ENCODE results near the gene FN3K. TPM values are rescaled to one million over a fixed set of nuclear protein-coding genes. Genes with fewer than 3 reads are reported as not detected.

The FN3K gene
- total and polyA plus RNA-seq, 2 donors (not counting 3 experiments of a cell fraction or from before 2014, with no cell fraction given) = 2.0 to 12.0 TPM

DNA sequence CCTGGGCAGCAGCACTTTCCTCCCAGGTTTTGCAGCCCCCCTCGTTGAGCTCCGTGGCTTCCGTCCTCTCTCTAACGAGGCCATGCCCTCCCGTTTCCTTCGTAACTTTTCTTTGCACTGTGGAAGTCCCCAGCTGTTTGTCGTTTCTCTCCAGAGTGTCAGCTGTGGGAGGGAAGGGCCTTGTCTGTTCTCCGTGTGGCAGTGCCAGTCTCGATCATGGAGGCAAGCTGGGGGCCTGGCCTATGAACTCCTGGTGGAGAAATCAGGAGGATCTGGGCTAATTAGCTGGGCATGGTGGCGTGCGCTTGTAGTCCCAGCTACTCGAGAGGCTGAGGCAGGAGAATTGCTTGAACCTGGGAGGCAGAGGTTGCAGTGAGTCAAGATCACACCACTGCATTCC lies 44.8 kb downstream of the FN3K start:
- no peak overlapping the region for H2AFZ ChIP-seq (ENCODE audit: low read depth, low read length)
- intact Hi-C loops (cut with micrococcal nuclease) = loop anchor here (5.0 kb wide), 1 partner anchor 182 kb away; no protein-coding TSS in a partner anchor

DNA sequence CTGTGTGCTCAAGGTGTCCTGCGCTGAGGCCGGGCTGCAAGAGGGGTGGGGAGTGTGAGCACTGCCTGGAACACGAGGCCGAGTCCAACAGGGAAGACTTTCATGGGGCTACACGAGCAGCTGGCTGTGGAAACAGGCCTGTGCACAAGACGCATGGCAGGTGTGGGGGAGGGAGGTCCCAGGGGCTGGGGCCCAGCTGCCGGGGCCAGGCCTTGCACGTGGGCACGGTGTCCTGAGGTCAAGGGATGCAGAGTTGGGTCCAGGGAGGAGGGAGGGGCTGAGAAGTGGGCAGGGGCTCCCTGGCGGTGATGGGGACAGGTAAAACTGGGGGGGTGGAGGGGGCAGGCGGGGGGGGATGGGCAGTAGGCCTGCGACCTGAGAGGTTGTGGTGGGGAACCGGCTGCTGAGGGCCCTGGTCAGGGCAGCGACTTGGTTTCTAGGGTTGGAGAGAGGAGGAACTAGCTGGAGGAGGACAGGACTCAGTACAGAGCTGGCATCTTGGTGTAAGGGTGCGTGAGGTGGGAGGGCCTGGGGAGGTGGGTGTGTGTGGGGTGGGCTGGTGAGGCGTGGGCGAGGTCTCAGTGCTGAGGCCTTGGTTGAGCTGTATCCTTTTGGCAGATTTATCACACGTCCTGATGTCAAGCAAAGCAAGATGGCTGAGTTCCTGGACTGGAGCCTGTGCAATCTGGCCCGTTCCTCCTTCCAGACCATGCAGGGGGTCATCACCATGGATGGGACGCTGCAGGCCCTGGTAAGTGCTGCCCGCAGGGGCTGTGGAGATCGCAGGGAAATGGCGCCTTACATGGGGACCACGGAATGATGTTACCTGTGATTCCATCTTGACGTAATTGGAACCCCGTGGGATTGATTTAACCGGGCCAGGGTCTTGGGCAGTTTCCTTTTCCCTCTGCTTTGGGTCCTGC lies 45.8 kb downstream of the FN3K start:
- CTCF ChIA-PET = interaction anchor here (0.6 to 4.3 kb wide), 50 partner anchors 9 to 430 kb away, joined by 3 to 176 read pairs (median 4); partner anchors contain the start of gene METRNL

More for the DNA sequence above, 44.8 kb downstream of the FN3K start:
- POLR2A ChIA-PET = no interaction called here
- H3K4me2 ChIP-seq (ENCODE audit: insufficient read depth, low read length) = no peak overlapping the region
- no peak for TF ChIP-seq POLR2AphosphoS5 (IDR thresholded peaks at IDR 0.05; ENCODE audit: insufficient read depth, low read depth, low read length)
- no peak for TF ChIP-seq MYC (IDR thresholded peaks at IDR 0.05; ENCODE audit: low read depth, low read length)
- no peak for TF ChIP-seq MAX (IDR thresholded peaks at IDR 0.05; ENCODE audit: insufficient read depth, insufficient read length)
- no peak for TF ChIP-seq FOS (IDR thresholded peaks at IDR 0.05; ENCODE audit: borderline replicate concordance, insufficient read depth, low read length)
- no peak for TF ChIP-seq POLR2A (IDR thresholded peaks at IDR 0.05; ENCODE audit: low read depth, low read length)
- H3K79me2 ChIP-seq (ENCODE audit: control insufficient read depth, insufficient read depth, low read length) = no peaks in the 10 kb centered on the region
- H3K36me3 ChIP-seq (ENCODE audit: control insufficient read depth in 2 of 2, extremely low read depth in 1 of 2, insufficient read depth in 2 of 2, low read length in 2 of 2) = peaks cover 2 to 5% of the 10 kb centered on the region in 2 experiments
- H3K27ac ChIP-seq (ENCODE audit: insufficient read depth, low read depth, low read length) = no peak overlapping the region
- DNase-seq (ENCODE audit: low read depth, low spot score) (no peak), FAIRE-seq (no peak)
- H4K20me1 ChIP-seq (replicated peaks; ENCODE audit: control insufficient read depth, extremely low read depth, insufficient read depth, low read length) = no peaks in the 10 kb centered on the region
- no peak overlapping the region for H3K4me3 ChIP-seq (replicated peaks in 1 of 3; ENCODE audit: insufficient read depth in 1 of 3, low read depth in 1 of 3, low read length in 3 of 3)
- H3K9me3 ChIP-seq (replicated peaks; ENCODE audit: control insufficient read depth, insufficient read depth, low read length) = no peaks in the 10 kb centered on the region
- peaks cover 2% of the 10 kb centered on the region for H3K4me1 ChIP-seq (ENCODE audit: control insufficient read depth, extremely low read depth, insufficient read depth, low read length)
- no TSS peak for BruUV-seq (replicated peaks)
- H3K27me3 ChIP-seq (ENCODE audit: control insufficient read depth in 2 of 2, insufficient read depth in 2 of 2, low read length in 2 of 2) = no peaks in the 10 kb centered on the region
- CTCF ChIA-PET = interaction anchor here (0.6 to 4.3 kb wide), 7 partner anchors 8 to 183 kb away, joined by 3 to 176 read pairs (median 3); no protein-coding TSS in a partner anchor
- dilution Hi-C loops (cut with MboI; ENCODE audit: extremely low pct_ligation_motif_present, low sequenced_read_pairs) = no loop called here
- H3K9me1 ChIP-seq (replicated peaks; ENCODE audit: control insufficient read depth, extremely low read depth, insufficient read depth, low read length) = no peaks in the 10 kb centered on the region
- H3K9ac ChIP-seq (replicated peaks; ENCODE audit: extremely low read depth, insufficient read depth, low read length) = no peak overlapping the region

More for the DNA sequence above, 45.8 kb downstream of the FN3K start:
- H3K4me2 ChIP-seq (ENCODE audit: insufficient read depth, low read length) = no peak overlapping the region
- peaks cover 2 to 5% of the 10 kb centered on the region in 2 experiments for H3K36me3 ChIP-seq (ENCODE audit: control insufficient read depth in 2 of 2, extremely low read depth in 1 of 2, insufficient read depth in 2 of 2, low read length in 2 of 2)
- H3K27ac ChIP-seq (ENCODE audit: insufficient read depth, low read depth, low read length) = no peak overlapping the region
- dilution Hi-C loops (cut with MboI; ENCODE audit: extremely low pct_ligation_motif_present, low sequenced_read_pairs) = no loop called here
- no peak overlapping the region for H3K9ac ChIP-seq (replicated peaks; ENCODE audit: extremely low read depth, insufficient read depth, low read length)
- H3K9me1 ChIP-seq (replicated peaks; ENCODE audit: control insufficient read depth, extremely low read depth, insufficient read depth, low read length) = no peaks in the 10 kb centered on the region
- DNase-seq (ENCODE audit: low read depth, low spot score) = no peak
- FAIRE-seq = no peak
- H3K4me3 ChIP-seq (replicated peaks in 1 of 3; ENCODE audit: insufficient read depth in 1 of 3, low read depth in 1 of 3, low read length in 3 of 3) = no peak overlapping the region
- intact Hi-C loops (cut with micrococcal nuclease) = loop anchor here (1.0 to 5.0 kb wide), 2 partner anchors 95 to 181 kb away; no protein-coding TSS in a partner anchor
- peaks cover 2% of the 10 kb centered on the region for H3K4me1 ChIP-seq (ENCODE audit: control insufficient read depth, extremely low read depth, insufficient read depth, low read length)
- no TSS peak for BruUV-seq (replicated peaks)
- no peak for TF ChIP-seq JUN (IDR thresholded peaks at IDR 0.05; ENCODE audit: borderline replicate concordance, insufficient read depth, insufficient read length, low read depth)
- H3K27me3 ChIP-seq (ENCODE audit: control insufficient read depth in 2 of 2, insufficient read depth in 2 of 2, low read length in 2 of 2) = no peaks in the 10 kb centered on the region
- POLR2A ChIA-PET = interaction anchor here (1.0 kb wide), 1 partner anchor 64 kb away, joined by 3 read pairs; no protein-coding TSS in a partner anchor
- no peaks in the 10 kb centered on the region for H3K9me3 ChIP-seq (replicated peaks; ENCODE audit: control insufficient read depth, insufficient read depth, low read length)
- no peaks in the 10 kb centered on the region for H3K79me2 ChIP-seq (ENCODE audit: control insufficient read depth, insufficient read depth, low read length)
- H4K20me1 ChIP-seq (replicated peaks; ENCODE audit: control insufficient read depth, extremely low read depth, insufficient read depth, low read length) = no peaks in the 10 kb centered on the region
- no peak overlapping the region for H2AFZ ChIP-seq (ENCODE audit: low read depth, low read length)
